Muscle of arm (tissue), 12 donors: Measurements from ENCODE around the gene TAF1. TPM values are rescaled to one million over a fixed set of nuclear protein-coding genes. Genes with fewer than 3 reads are reported as not detected.
"Not testable (repeated sequence)": the region's sequence is repeated elsewhere in the genome, so short reads cannot be mapped to it uniquely, and the experiment has no call there.

Source experiments
- DNase-seq: peaks from one replicate; pipeline ENCODE4 v3.0.0-alpha.2; 2013
- polyA plus RNA-seq, 12 donors: library from polyadenylated mRNA; unstranded; fragments of 120-200 nt; gene quantifications; one replicate each; pipeline ENCODE4 v1.2.1, GENCODE V29; 2013; ENCODE audit not compliant: insufficient read length in 12 of 12

TAF1 gene
- polyA plus RNA-seq, 12 donors: 20.4 to 48.9 (median 27.8) TPM; not detected in 1

GRCh38 chrX:71496476-71496875 is 130.3 kb downstream of the TAF1 start:
- DNase-seq: no peak

- not testable (repeated sequence) for DNase-seq
These were observed 135.9 kb downstream of the TAF1 start for GRCh38 chrX:71502080-71502479.

DNA sequence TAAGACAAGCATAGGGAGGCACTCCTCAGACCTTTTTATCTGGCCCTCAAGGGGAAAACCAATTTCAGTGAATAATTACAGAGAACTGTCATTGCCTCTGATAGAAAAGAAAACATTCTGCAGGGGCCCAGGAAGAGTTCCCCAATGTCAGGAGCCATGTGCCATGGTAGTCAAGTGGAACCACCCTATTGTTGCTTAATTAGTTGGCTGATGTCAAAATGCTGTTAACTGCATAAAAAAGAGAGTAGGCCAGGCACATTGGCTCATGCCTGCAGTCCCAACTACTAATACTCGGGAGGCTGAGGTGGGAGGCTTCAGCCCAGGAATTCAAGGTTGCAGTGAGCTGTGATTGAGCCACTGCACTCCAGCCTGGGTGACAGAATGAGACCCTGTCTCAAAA is 138.2 kb downstream of the TAF1 start:
- no peak for DNase-seq

DNA sequence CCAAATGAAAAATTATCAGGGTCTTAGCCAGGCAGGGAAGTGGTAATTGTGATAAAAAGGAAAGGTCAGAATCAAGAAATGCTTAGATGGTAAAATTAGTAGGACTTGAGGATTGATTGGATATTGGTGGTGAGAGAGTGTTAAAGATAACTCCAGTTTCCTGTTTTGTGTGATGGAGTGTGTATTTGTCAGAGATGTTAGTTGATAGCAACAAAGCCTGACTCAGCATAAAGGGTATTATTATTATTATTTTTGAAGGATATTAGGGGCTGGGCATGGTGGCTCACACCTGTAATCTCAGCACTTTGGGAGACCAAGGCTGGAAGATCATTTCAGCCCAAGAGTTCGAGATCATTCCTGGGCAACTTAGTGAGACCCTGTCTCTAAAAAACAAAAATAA is 143.1 kb downstream of the TAF1 start:
- DNase-seq: no peak

- DNase-seq: no peak
These were observed 144.0 kb downstream of the TAF1 start for GRCh38 chrX:71510161-71510560.

DNA sequence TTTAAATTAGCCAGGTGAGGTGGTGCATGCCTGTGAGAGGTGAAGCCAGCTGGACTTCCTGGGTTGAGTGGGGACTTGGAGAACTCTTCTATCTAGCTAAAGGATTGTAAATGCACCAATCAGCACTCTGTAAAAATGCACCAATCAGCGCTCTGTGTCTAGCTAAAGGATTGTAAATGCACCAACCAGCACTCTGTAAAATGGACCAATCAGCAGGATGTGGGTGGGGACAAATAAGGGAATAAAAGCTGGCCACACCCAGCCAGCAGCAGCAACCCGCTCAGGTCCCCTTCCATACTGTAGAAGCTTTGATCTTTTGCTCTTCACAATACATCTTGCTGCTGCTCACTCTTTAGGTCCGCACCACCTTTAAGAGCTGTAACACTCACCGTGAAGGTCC is 147.6 kb downstream of the TAF1 start:
- DNase-seq: not testable (repeated sequence)

DNA sequence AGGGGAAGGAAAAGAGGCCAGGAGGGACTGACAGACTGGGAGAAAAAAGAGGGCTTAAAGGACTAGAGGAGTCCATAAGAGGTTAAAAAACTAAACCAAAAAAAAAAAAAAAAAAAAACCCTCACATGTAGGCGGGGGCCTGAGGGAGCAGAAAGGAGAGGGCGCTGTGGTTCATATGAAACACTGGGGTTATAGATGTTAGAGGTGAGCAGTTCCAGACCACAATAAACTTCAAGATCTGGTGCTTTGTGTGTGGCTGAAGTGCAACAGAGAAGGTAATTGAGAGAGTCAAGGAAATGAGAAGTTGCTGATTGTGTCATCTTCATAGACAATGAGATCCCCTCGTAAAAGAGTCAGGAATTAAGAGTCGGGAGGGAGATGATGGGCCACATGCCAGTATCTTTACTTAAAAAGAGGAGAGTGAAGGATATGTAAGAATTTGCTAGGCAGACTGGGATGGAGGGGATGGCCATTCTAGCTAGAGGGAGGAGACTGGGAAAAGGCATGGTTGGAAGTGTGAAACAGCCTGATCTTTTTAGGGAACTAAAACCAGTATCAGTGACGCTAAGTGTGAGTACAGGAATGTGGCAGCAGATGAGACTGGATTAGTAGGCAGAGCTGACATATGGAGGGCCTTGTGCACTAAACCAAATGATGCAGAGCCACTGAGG is 148.3 kb downstream of the TAF1 start:
- DNase-seq: no peak

GRCh38 chrX:71515038-71515396 is 148.9 kb downstream of the TAF1 start:
- no peak for DNase-seq

Other genes starting within 250 kb of the TAF1 start
- gene MED12, start 247.8 kb upstream of the TAF1 start, polyA plus RNA-seq: 10 to 100 TPM in 11 of 12 donors, not detected in 1; 25.4 to 78.5 (median 39.5) TPM
- 1 to 10 TPM in 11 of 12 donors, not detected in 1; 2.4 to 9.7 (median 3.3) TPM for gene NLGN3, start 221.5 kb upstream of the TAF1 start, polyA plus RNA-seq
- gene GJB1, start 143.1 kb upstream of the TAF1 start, polyA plus RNA-seq: 10 to 100 TPM in 1 of 12 donors, 1 to 10 TPM in 1, under 1 TPM in 6, not detected in 4; 0.15 to 11.6 (median 0.32) TPM
- 10 to 100 TPM in 11 of 12 donors, not detected in 1; 18.9 to 36.7 (median 21.1) TPM for gene ZMYM3, start 112.2 kb upstream of the TAF1 start, polyA plus RNA-seq
- 100 to 1,000 TPM in 11 of 12 donors, not detected in 1; 278 to 818 (median 321) TPM for gene NONO, start 82.7 kb upstream of the TAF1 start, polyA plus RNA-seq
- gene ITGB1BP2, start 64.6 kb upstream of the TAF1 start, polyA plus RNA-seq: 100 to 1,000 TPM in 8 of 12 donors, 10 to 100 TPM in 3, not detected in 1; 42.3 to 148 (median 121) TPM
- gene OGT, start 166.7 kb downstream of the TAF1 start, polyA plus RNA-seq: 100 to 1,000 TPM in 8 of 12 donors, 10 to 100 TPM in 3, not detected in 1; 81.4 to 226 (median 133) TPM
- gene GCNA, start 212.1 kb downstream of the TAF1 start, polyA plus RNA-seq: 1 to 10 TPM in 10 of 12 donors, not detected in 2; 1.5 to 3.8 (median 2.2) TPM